Iris pigment epithelial cell (primary cell): ENCODE measurements around the gene FCGR1A.
A peak's percentile ranks its signal among the peaks of the same experiment; 100 is the strongest.
"Not testable (repeated sequence)": the region's sequence is repeated elsewhere in the genome, so short reads cannot be mapped to it uniquely, and the experiment has no call there.

ENCODE experiments used
- DNase-seq: peaks from one replicate; pipeline ENCODE4 v3.0.0-alpha.2; 2011; ENCODE audit warnings: low read depth

FCGR1A gene

DNA sequence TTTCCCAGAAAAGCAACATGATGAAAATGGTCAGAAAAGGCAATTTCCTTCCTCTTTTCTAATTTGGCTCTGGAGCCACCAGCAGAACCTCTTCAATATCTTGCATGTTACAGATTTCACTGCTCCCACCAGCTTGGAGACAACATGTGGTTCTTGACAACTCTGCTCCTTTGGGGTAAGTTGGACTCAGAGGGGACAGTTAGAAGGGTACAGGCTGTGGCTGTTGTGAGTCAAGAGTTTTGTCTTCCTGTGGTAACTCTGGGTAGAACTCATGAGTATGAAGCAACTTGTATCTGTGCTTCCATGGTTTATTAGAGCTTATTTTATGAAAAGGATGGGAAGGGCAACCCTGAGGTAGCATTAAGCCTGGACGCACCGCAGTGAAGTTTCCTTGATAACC, at the start of gene FCGR1A:
FCGR1A (plus strand) TSS at position 95 of the 400 bp plus-strand sequence; CDS start at position 145, 50 bp downstream.
- not testable (repeated sequence) for DNase-seq

DNA sequence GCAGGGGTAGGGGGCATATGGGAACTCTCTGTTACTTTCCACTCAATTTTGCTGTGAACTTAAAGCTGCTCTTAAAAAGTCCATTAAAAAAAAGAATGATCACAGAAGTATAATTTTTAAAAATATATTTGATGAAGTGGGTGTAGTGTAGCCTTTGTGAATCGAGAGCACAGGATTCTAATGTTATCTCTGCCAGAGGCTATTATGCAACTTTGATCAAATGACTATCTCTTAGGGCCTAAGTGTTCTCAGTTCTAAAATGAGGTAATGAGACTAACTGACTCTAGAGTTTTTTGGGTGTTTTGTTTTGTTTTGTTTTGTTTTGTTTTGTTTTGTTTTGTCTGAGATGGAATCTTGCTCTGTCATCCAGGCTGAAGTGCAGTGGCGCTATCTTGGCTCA, 49.7 kb upstream of the FCGR1A start:
- DNase-seq = not testable (repeated sequence)

DNA sequence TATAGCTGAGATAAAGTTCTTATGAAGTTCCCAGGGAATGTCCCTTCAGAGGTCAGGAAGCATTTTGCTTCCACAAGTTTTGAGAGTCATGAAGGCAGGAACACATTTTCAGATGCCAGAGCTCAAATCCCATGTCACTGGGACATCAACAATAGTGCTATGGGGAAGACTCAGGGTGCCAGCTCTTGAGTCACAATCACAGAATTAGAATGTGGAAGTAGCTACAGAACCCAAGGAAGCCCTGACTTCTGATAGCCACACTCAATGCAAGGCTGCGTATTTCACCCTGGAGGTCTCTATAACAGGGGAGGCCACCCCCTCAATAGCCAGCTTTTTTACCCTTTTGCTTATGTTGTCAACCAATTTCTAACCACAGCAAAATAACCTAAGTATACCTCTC, 47.8 kb upstream of the FCGR1A start:
- DNase-seq = not testable (repeated sequence)

DNA sequence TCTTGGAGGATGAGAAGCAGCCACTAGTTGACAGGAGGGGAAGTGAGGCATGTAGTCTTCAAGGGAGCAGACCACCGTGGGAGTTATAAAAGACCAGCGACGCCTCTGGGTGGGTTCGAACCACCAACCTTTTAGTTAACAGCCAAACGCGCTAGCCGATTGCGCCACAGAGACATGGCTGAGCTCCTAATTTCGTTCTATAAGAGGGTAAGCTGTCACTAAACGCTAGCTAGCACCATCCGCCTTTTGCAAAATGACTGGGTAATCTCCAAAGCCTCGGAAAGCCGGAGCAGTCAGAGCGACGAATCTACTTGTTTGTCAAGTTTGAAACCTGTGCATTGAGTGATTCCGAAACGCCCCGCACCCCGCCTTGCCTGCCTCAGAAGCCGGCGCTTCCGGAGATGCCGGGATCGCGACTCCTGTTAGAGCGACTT, 42.3 kb upstream of the FCGR1A start:
- peak; percentile 25 for DNase-seq

DNA sequence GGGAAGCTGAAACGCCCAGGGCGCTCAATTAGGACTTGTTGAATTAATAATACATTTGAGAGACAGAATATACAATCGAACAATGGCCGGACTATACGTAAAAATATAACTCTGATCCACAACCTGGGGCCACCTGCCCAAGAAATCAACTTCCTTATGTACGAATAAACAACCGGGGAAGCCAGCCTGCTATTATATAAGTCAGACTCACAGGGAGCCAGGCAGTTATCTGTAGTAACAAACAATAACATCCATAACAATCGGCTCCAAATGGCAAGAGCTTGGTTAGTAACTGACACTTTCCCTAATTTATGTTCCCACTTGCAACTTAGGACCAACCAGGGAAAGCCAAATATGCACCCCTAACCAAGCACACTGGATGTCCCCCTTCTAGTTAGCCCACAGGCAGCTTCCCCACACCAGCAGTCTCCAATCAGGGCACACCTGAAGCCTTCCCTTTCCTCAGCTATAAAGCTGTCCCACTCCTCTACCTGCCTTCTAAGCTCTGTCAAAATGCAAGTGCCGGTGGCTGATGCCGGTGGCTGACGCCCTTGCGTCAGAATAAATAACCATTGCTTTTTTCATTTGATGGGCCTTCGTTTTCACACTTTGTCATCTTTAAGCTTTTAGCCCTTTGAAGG, 41.8 kb upstream of the FCGR1A start:
- DNase-seq = not testable (repeated sequence)

DNA sequence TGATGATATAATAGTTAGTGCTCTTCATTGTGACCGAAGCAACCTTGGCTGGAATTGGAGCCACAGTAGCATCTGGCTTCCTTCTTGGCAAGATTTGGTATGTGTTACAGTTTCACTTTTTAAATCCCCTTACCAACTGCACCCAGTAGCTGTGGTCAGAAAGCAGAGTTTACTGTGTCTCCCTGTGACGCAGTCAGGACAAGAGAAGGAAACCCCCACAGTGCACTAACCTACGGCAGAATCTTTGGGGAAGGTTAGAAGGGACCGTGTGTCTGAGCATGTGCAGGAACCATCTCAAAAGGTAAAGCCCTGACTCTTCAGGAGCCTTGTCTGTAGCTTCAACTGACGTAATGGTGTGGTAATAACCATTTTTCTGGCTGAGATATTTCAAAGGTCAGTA, 40.6 kb upstream of the FCGR1A start:
- DNase-seq = not testable (repeated sequence)

DNA sequence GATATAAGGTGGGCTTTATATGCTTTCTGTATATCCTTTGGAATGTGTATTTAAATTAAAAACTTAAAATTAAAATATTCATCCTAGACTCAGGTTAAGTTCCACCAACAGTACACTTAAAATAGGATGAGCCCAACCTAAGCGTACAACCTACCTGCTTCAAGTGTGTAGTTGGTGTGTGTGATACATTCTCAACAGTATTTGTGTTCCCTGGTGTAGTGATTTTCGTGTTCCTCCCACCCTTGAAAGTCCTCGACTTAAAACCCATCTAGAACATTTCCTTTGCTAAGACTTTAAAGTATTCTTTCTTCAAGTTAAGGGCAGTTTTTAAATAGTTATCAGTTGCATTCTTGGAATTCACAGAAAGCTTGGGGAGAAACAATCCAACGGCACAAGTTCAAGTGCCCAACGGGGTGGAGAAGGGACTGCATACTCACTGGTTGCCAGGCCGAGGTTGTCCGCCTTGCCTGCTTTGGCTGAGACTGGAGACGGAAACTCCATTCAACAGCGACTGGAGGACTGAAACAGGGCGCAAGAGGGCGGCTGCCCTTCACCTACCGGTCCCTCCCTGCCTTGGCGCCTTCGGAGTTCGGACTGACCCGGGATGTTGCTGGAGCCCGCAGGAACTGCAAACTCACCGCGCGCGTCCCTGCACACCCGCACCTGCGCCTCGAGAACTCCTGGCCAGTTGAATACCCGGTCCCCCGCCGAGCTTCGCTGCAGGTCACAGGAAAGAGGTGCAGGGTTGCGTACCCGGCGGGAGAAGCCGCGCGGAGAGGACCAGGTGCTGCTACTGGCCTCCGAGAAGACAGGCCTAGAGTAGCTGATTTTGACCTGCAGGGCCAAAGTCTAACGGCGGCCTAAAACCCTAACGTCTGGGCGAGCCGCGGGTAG, 35.8 kb upstream of the FCGR1A start:
- not testable (repeated sequence) for DNase-seq

DNA sequence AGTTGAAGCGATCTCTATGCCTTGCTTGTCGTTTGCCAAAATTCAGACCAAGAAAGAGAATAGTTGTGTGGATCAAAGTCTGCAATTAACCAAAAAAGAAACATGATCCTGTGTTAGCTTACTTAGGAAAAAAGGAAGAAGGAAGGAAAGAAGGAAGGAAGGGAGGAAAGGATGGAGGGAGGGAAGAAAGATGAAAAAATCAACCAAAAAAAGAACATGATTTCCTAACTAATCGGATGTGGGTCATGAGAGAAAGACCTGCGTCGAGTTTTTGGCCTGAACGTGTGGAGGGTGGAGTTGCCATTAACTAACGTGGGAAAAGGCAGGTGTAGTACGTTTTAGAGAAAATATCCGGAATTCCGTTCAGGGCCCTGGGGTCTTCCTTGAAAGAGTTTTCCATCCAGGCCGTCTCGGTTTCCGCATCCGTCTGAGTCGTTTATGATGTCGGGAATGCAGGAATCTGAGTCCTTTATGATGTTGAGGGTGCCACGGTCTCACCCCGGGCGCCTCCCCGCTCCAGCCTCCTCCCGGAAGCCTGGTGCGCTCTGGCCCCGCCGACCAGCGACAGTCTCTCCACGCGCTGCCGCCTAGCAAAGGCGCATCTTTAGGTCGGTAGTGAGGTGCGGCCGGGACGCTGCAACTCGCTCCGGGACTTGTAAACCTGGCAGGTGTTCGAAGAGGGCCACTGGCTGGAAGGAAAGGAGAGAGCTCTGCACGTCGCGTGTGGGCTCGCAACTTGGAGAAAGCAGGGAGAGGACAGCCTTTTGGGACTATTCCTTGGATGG, 34.9 kb upstream of the FCGR1A start:
- DNase-seq = not testable (repeated sequence)

DNA sequence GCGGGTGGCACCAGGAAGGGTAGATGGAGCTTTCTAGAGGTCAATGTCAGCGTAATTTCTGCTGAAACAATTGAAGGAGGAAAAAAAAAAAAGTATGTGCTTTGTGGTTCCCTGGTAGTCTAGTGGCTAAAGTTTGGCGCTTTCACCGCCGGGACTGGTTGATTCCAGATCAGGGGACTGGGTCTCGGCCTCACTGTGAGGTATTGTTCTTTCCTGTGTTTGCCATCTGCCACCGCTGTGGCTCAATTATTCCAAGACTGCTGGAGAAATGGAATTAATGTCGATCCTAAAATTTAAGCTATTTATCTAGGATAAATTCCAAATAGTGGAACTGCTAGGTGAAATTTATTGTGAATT, 34.4 kb upstream of the FCGR1A start:
- not testable (repeated sequence) for DNase-seq

DNA sequence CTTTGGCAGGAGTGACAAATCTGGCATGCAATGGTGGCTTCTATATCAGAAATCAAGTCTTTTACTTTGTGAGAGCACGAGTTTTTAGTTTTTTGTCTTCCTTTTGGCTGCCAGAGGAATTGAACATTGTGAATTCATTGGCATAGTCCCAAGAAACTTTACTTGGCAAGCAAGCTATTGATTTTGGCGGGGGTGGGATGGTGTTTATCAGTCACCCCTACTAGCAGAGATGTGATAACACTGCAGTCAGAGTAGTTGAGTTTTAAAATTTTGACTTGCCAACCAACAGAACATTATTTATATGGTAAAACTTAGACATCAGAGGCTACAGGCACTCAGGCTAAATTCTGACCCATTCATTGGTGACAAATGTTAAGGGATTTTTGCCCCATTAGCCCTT, 31.9 kb upstream of the FCGR1A start:
- DNase-seq = not testable (repeated sequence)

DNA sequence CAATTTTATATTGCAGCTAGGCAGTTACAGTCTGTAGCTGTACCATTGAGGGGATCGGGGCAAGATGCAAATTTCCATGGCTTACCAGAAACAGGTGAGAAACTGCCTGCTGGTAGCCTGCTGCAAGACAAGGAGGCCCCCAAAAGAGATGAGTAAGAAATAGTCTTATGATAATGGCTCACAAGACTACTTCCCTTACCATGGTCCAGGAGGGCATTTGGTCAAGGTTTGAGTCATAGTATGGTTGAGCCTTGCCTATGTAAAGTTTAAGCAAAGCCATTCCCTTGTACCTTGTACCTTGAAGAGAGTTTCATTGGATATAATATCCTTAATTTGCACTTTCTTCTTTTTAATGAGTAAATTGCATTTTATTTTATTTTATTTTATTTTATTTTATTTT, 30.3 kb upstream of the FCGR1A start:
- not testable (repeated sequence) for DNase-seq

DNA sequence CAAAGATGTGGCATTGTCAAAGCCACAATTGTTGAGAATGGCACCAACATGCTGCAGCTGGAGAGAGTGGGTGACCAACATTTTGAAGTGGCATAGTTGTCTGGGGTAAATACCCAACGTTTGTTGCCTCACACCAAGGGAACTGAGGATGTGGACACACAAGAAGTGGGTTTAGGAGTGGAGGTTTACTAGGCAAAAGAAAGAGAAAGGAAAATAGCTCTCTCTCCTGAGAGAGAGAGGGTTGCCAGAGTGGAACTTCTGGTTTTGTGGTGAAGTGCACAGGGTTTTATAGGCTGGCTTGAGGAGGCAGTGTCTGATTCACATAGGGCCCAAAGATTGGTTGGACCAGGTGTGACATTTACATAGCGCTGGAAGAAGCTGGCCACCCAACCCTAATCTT, 29.0 kb upstream of the FCGR1A start:
- DNase-seq = not testable (repeated sequence)

DNA sequence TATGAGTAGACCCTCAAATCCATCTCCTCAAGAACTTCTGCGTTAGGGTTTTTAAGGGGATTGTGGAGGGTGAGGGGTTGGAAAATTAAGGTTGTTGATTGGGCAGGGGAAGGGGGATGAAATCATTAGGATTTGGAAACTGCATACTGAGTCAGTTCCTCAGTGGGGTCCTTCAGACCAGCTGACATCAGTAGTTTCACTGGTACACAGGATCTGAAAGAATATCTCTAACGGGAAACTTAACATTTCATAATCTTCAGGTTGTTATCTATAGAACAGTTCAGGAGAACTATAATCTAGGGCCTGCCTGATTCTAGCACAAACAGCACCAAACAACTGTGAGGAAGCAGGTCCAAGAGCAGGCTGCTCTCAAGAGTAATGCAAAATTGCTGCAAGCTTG, 27.2 kb upstream of the FCGR1A start:
- DNase-seq = not testable (repeated sequence)

DNA sequence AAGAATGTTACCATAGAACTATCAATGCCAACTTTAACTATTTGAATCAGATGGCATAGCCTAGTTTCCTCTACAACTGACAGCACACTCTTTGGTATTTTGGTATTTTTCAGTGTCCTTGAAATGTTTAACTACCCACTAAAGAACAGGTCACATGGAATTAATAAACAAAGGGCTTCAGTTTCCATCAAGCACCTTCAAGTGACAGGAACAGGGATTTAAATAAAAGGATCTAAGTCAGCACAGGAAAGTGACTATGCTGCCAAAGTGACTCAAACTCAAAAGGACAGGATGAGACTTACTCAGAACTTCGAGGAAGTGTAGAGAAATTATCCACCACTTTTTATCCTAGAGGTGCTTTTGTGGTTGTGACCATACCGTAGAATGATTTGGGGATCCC, 20.2 kb upstream of the FCGR1A start:
- not testable (repeated sequence) for DNase-seq

DNA sequence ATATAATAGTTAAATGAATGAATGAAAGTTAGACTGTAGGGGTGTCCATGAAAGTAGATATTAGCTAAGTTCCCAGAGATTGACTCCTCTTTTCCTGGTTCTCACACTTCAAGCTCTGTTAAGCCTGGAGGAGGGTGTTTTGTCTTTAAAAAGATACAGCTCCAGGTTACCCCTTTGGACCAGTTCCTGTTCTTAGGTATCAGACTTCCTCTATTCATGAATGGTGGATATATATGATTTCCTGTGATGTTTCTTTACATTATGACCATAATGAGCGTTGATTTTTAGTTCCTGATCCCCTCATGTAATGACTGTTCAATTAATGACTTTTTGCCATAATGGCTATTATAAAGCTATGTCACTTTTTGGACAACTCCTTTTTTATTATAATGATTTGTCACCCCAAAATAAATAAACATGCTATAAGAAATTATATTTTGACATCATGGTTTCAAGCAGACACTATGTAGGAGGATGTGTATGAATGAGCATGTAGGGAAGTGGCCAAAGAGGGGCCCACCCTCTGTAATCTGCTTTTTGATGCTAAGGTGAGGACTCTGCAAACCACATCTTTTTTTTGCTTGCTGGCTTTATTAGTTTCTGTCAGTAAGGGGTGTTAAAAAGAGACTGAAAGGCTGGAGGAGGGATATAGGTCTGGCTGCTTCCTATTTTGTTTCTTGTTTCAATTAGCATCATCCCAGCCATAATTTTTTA, 18.2 kb upstream of the FCGR1A start:
- DNase-seq = not testable (repeated sequence)

DNA sequence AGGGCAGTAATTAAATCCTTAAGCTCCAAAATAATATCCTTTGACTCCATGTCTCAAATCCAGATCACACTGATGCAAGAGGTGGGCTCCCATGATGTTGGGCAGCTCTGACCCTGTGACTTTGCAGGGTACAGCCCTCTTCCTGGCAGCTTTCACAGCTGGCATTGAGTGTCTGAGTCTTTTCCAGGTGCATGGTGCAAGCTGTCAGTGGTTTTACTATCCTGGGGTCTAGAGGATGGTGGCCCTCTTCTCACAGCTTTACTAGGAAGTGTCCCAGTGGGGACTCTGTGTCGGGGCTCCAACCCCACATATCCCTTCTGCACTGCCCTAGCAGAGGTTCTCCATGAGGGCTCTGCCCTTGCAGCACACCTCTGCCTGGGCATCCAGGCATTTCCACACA, 16.3 kb upstream of the FCGR1A start:
- not testable (repeated sequence) for DNase-seq

DNA sequence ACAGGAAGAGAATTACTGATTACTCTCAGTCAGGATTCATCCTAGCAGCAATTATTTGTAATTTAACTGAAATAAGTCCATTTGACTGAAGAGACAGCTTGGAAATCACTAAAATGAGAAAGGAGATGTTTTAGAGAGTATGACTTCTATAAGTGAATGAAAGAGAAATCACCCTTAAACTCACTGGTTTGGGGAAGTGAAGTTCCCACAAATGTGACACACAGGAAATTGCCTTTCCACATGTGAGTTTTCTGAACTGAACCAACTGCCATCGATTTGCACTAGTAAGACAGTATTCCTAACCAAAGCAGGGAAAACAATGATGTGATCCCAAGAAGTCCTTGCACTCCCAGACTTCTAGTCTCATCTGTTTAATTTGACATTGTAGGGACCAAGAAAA, 13.3 kb upstream of the FCGR1A start:
- not testable (repeated sequence) for DNase-seq

DNA sequence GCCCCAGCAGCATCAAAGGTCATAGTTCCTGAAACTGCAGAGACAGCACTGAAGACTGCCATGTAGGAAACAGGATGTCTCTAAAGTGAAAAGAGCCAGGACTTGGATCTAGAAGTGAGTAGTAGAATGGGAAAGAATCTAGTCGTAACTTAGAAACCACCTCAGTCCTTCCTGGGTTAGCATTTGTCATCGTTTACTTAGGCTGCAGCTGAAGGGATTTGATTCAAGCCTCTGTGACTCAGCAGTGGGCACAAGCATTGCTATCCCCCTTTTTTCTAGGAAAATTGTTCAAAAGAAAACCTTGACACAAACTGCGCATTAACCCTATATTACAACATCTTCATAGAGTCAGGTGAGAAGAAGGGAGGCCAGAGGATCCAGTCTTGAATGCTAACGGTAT, 11.8 kb upstream of the FCGR1A start:
- DNase-seq = not testable (repeated sequence)

DNA sequence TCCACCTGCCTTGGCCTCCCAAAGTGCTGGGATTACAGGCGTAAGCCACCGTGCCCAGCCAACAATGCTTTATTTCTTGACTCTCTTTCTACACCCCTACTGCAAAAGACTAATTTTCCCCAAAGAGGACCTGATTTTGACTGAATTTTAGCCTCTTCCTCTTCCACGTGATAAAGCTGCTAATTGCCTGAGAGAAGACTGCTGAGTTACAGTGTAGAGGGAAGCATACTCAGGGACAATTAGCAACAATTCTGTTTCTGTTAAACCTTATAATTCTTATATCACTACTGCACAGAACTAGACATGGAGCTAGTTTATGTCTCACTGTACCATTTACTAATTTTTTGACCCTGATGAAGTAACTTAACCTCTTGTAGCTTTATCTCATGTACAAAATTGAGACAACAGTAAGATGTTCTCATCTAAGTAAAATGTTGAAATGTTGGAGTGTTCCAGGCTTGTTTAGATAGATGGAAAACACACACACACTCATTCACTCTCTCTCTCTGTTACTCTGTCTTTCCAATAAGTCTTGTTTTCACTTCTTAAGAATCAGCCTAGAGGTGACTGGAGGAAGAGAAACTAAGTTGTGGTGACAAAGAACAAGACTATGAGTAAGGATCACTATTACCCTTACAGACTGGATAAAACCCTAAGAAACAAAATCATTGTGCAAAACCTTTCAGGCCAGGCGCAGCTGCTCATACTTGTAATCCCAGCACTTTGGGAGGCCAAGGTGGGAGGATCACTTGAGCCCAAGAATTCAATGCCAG, 10.7 kb upstream of the FCGR1A start:
- not testable (repeated sequence) for DNase-seq

DNA sequence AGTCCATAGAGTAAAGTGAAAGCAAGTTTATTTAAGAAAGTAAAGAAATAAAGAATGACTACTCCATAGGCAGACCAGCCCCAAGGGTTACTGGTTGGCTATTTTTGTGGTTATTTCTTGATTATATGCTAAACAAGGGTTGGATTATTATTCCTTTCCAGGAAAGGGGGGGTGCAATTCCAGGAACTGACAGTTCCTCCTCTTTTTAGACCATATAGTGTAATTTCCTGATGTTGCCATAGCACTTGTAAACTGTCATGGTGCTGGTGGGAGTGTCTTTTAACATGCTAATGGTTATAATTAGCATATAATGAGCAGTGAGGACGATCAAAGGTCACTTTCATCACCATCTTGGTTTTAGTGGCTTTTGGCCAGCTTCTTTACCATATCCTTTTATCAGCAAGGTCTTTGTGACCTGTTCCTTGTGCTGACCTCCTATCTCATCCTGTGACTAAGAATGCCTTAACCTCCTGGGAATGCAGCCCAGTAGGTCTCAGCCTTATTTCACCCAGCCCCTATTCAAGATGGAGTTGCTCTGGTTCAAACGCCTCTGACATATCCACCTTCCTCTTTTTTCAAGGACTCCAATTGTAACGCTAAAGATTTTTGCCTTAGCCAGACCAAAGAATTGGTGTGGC, 6.9 kb upstream of the FCGR1A start:
- DNase-seq = not testable (repeated sequence)
